Thoracic aorta (tissue), 2 donors: ENCODE results near the gene DENND4B. TPM values are rescaled to one million over a fixed set of nuclear protein-coding genes. Genes with fewer than 3 reads are reported as not detected.

Experiments used
- ATAC-seq: fragments of 150-250 bp; one replicate; pipeline ENCODE4 v1.8.0; 2017; ENCODE audit warnings: low read depth; ENCODE audit not compliant: insufficient number of reproducible peaks, low FRiP score
- DNase-seq: peaks from one replicate; pipeline ENCODE4 v3.0.0-alpha.2; 2020; ENCODE audit warnings: low spot score
- H3K27ac ChIP-seq, 2 donors: fragments of 200-600 bp; sonication (generic); 1 replicate in 1 of 2; 2 replicates in 1 of 2; pipeline ENCODE4 v1.5.1; 2016; ENCODE audit warnings: mild to moderate bottlenecking in 2 of 2, moderate library complexity in 2 of 2
- H3K27me3 ChIP-seq: fragments of 200-600 bp; sonication (generic); replicated peaks from 2 replicates; pipeline ENCODE4 v1.6.0; 2016; ENCODE audit warnings: mild to moderate bottlenecking; ENCODE audit not compliant: insufficient read depth
- H3K36me3 ChIP-seq: fragments of 200-600 bp; sonication (generic); one replicate; pipeline ENCODE4 v1.5.1; 2016
- H3K4me1 ChIP-seq, 2 donors: fragments of 200-600 bp; sonication (generic); 1 replicate in 1 of 2; 2 replicates in 1 of 2; pipeline versions ENCODE4 v1.5.1 to v1.6.0; 2016; ENCODE audit warnings: low read depth in 2 of 2, mild to moderate bottlenecking in 1 of 2; ENCODE audit not compliant: control insufficient read depth in 1 of 2
- H3K4me3 ChIP-seq: fragments of 200-600 bp; sonication (generic); 2 replicates; pipeline ENCODE4 v1.5.1; 2016; ENCODE audit warnings: mild to moderate bottlenecking
- H3K9me3 ChIP-seq: fragments of 200-600 bp; sonication (generic); 2 replicates; pipeline ENCODE4 v1.5.1; 2016
- total RNA-seq, 2 donors: library from RNA; depleted of rRNA; stranded (reverse); fragments of >200 nt; gene quantifications; one replicate each; pipeline versions ENCODE4 v1.1.0 to v1.2.3, GENCODE V29; 2016
- TF ChIP-seq, protein P1 (sequence below): fragments of 200-600 bp; sonication (generic); IDR thresholded peaks from one replicate; pipeline ENCODE4 v1.5.1; 2019; ENCODE audit warnings: antibody characterized with exemption

Gene DENND4B
- total RNA-seq, 2 donors from 2014 or later: 59.0 to 82.7 TPM

DNA sequence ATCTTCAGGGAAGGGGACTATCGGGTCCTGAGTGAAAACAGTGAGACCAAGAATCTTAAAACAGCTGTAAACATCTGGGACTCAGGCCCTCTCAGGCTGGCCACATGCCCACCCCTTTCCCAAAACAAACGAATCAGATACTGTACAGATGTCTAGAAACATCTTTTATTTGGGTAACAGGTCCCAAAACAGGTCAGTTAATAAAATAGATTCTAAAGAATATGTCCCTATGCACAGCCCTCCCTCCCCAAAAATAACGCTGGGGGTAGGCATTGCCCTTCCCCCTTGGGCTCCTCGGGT lies 12.4 kb upstream of the DENND4B start:
- ATAC-seq (no peak), DNase-seq (no peak)
- no peaks in the 10 kb centered on the region for H3K9me3 ChIP-seq
- H3K27me3 ChIP-seq: no peaks in the 10 kb centered on the region
- peaks cover 17% of the 10 kb centered on the region for H3K36me3 ChIP-seq
- TF ChIP-seq, protein P1, sequence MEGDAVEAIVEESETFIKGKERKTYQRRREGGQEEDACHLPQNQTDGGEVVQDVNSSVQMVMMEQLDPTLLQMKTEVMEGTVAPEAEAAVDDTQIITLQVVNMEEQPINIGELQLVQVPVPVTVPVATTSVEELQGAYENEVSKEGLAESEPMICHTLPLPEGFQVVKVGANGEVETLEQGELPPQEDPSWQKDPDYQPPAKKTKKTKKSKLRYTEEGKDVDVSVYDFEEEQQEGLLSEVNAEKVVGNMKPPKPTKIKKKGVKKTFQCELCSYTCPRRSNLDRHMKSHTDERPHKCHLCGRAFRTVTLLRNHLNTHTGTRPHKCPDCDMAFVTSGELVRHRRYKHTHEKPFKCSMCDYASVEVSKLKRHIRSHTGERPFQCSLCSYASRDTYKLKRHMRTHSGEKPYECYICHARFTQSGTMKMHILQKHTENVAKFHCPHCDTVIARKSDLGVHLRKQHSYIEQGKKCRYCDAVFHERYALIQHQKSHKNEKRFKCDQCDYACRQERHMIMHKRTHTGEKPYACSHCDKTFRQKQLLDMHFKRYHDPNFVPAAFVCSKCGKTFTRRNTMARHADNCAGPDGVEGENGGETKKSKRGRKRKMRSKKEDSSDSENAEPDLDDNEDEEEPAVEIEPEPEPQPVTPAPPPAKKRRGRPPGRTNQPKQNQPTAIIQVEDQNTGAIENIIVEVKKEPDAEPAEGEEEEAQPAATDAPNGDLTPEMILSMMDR: no peak
- H3K27ac ChIP-seq: peak overlapping the region; percentile 26 to 90
- H3K4me1 ChIP-seq: peaks cover 36 to 58% of the 10 kb centered on the region in 2 donors
- peak overlapping the region; percentile 98 for H3K4me3 ChIP-seq

DNA sequence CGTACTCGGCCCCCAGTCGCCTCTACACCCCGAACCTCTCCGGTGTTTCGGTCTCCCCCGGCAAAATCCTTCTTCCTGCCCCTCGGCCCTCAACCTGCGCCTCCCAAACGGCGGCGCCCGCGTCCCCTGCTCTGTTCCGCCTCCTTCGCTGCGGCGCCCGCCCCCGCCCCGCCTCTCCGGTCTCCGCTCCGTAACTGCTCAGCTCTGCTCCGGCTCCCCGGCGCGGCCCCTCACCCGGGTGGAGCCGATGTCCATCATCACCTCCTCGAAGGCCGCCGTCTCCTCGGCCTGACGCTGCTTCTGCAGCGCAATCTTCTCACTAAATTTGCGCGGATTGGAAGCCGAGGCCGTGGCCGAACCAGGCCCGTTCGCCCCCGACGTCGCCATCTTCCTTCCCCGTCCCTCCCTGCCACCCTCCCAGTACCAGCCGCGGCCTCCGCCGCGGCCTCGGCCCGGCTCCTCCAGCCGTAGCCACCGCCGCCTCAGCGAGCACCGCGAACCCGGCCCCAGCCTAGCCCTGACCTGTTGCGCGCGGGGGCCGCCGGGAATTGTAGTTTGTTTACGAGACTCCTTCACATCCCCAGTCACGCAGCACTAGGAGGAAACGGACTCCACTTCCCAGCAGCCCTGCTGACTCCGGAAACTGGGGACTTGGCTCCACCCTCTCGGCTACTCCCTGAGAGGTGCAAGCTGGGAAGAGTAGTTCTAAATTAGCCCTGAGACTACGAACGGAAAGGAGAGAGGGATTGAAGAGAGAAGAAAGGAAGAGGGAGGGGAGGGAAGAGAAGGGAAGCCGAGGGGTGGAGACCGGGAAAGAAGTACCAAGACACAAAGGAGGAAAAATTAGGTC lies 11.8 kb upstream of the DENND4B start, which contains the start of gene CRTC2:
CRTC2 (minus strand) TSS at position 502 of the 850 bp plus-strand sequence; CDS start at position 387, 115 bp downstream.
- Histone ChIP-seq H3K9me3 (no peaks in the 10 kb centered on the region), H3K4me3 (peak within 1 kb of the TSS; percentile 98), H3K27me3 (no peaks in the 10 kb centered on the region), H3K36me3 (peaks cover 20% of the 10 kb centered on the region), H3K4me1 (peaks cover 35 to 57% of the 10 kb centered on the region in 2 donors), H3K27ac (peak within 1 kb of the TSS; percentile 84 to 90)
- DNase-seq (peak; percentile 99), ATAC-seq (peak; percentile 75)
- TF ChIP-seq, protein P1: no peak

DNA sequence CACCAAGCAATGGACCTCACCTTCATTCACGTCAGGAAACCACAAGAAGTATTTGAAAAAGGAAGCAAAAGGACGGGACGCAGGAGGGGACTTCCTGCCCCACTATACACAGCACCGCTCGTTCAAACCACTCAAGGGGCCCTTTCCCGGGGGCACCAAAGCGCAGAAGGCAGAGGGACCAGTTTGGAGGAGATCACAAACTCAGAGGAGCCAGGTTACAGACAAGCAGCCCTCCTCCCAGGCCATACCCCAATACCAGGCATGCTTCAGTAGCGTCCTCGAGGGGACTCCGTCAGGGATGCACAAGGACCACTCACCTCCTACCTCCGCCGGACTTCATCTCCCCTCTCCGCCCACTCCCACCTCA lies 11.2 kb upstream of the DENND4B start:
- no peak for ATAC-seq
- TF ChIP-seq, protein P1: no peak

DNA sequence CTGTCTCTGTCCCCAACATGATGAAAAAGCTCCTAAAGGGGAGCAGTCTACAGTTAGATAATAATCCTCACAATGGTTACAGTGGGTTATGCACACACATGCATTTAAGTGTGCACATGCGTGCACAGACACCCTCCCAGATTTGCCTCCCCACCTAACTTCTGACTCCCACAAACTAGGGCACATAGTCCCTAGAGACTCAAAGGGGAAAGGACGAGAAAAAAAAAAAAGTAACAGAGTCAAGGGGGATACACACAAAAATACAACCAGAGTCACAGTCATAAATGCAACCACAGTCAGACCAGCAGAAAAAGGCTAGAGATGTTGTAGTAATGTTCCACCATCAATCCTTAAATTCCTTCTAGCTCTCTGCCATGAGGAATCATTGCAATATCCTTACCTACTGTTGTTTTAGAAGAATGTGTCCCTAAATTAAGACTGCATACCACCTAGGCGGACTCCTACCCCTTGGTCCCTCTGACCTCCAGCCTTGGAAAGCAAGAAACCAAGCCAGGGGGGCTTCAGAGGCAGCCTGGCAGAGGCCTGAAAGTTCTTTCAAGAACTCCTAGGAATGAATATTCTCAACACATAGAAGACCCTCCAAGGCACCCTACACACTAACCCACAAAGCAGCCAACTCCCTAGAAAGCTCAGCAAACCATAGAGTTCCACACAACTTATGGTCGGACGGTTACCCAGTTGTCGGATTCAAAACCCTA lies 10.6 kb upstream of the DENND4B start:
- Histone ChIP-seq H3K4me3 (peak overlapping the region; percentile 98), H3K4me1 (peaks cover 31 to 49% of the 10 kb centered on the region in 2 donors), H3K27me3 (no peaks in the 10 kb centered on the region), H3K9me3 (no peaks in the 10 kb centered on the region), H3K36me3 (peaks cover 29% of the 10 kb centered on the region), H3K27ac (peak overlapping the region; percentile 84 to 90)
- DNase-seq: no peak
- ATAC-seq: no peak
- TF ChIP-seq, protein P1: no peak

More for the DNA sequence above, 11.2 kb upstream of the DENND4B start:
- DNase-seq: no peak
- no peaks in the 10 kb centered on the region for H3K27me3 ChIP-seq
- peak overlapping the region; percentile 98 for H3K4me3 ChIP-seq
- H3K4me1 ChIP-seq: peaks cover 35 to 54% of the 10 kb centered on the region in 2 donors
- H3K36me3 ChIP-seq: peaks cover 24% of the 10 kb centered on the region
- no peaks in the 10 kb centered on the region for H3K9me3 ChIP-seq
- peak overlapping the region; percentile 84 to 90 for H3K27ac ChIP-seq

DNA sequence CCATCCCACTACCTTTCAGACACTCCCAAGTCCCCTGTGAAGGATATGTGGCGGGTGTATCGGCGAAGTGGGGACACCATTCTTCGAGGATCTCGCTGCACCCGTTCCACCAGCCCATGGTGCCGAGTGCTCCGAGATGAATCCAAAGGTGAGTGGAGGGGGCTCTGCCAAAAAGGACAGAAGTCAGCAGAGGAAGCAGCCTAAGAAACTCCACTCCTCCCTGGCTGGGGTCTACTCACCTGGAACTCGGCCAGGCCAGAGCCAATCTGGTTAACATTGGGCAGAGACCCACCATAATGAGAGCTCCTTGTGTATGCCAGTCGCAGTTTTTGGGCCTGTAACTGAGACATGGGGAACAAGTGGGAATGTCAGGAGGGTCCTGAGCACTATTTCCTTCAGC lies 8.3 kb upstream of the DENND4B start:
- H3K9me3 ChIP-seq: no peaks in the 10 kb centered on the region
- DNase-seq: no peak
- H3K27ac ChIP-seq: no peak overlapping the region
- H3K4me1 ChIP-seq: peaks cover 25 to 32% of the 10 kb centered on the region in 2 donors
- no peaks in the 10 kb centered on the region for H3K27me3 ChIP-seq
- TF ChIP-seq, protein P1: no peak
- H3K4me3 ChIP-seq: no peak overlapping the region
- ATAC-seq: no peak
- peaks cover 46% of the 10 kb centered on the region for H3K36me3 ChIP-seq
